ENCODE results near the gene TBL3. TPM values are rescaled to one million over a fixed set of nuclear protein-coding genes. Genes with fewer than 3 reads are reported as not detected.

The TBL3 gene
- total RNA-seq (10 to 100 TPM; 28.9 to 48.0 (median 31.0) TPM), polyA plus RNA-seq (10 to 100 TPM in 1 of 2 donors, 1 to 10 TPM in 1; 2.1 to 40.6 TPM)
- long read RNA-seq, donor 1, full-length matches to known transcripts: 147 of 202 reads
- long read RNA-seq, donor 1, partial matches to known transcripts: 33 of 202 reads
- long read RNA-seq, donor 1, other reads (novel, unspliced or antisense): 22 of 202 reads
- long read RNA-seq, donor 2, full-length matches to known transcripts: 12 of 12 reads
- long read RNA-seq, donor 2, partial matches to known transcripts: 0 of 12 reads
- long read RNA-seq, donor 2, other reads (novel, unspliced or antisense): 0 of 12 reads
- long read RNA-seq, donor 3, full-length matches to known transcripts: 80 of 122 reads
- long read RNA-seq, donor 3, partial matches to known transcripts: 30 of 122 reads
- long read RNA-seq, donor 3, other reads (novel, unspliced or antisense): 12 of 122 reads

DNA sequence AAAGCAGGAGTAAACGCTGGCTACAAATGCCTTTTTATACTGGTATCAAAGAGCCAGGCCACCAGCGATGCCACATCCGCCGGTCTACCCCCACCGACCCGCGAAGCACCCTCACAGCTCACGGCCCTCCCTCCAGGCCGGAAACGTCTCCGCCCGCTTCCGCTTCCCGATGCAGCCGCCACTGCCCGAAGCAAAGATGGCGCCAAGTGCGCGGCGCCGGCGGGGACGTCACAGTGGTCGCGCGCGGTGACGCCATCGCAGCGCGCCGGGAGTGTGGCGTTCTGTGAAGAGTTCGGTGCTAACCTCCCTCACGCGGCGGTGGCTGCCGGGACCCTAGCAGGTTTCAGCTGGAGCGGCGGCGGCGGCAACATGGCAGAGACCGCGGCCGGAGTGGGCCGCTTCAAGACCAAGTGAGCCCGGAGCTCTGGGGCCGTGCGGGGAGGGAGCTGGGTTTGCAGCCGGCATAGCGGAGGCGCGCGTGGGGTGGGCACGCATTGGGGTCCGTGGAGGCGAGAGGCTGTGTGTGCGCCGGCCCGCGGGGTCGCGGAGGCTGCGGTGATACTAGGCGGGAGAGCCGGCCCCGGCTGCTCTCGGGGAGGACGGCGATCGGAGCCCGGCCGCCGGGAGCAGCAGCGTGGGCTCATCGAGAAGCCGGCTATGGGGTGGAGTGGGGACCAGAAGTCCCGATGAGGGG is at the start of gene TBL3:
TBL3 (plus strand) TSS at position 258 of the 694 bp plus-strand sequence; CDS start at position 370, 112 bp downstream.
- Histone ChIP-seq H3K4me1 (ENCODE audit: insufficient read depth) (peaks cover 10% of the 10 kb centered on the region), H3K36me3 (no peaks in the 10 kb centered on the region), H3K4me3 (peak within 1 kb of the TSS; percentile 100), H3K27me3 (no peaks in the 10 kb centered on the region), H3K27ac (peak within 1 kb of the TSS; percentile 63 to 83), H3K9me3 (no peaks in the 10 kb centered on the region)
- DNase-seq: peak; percentile 90 to 96 (median 93)
- intact Hi-C loops (cut with DNase I): no loop called here
- TF ChIP-seq POLR2A (IDR thresholded peaks at IDR 0.05) (peak; percentile 95), EP300 (IDR thresholded peaks at IDR 0.05) (no peak)
- TF ChIP-seq, protein P1, sequence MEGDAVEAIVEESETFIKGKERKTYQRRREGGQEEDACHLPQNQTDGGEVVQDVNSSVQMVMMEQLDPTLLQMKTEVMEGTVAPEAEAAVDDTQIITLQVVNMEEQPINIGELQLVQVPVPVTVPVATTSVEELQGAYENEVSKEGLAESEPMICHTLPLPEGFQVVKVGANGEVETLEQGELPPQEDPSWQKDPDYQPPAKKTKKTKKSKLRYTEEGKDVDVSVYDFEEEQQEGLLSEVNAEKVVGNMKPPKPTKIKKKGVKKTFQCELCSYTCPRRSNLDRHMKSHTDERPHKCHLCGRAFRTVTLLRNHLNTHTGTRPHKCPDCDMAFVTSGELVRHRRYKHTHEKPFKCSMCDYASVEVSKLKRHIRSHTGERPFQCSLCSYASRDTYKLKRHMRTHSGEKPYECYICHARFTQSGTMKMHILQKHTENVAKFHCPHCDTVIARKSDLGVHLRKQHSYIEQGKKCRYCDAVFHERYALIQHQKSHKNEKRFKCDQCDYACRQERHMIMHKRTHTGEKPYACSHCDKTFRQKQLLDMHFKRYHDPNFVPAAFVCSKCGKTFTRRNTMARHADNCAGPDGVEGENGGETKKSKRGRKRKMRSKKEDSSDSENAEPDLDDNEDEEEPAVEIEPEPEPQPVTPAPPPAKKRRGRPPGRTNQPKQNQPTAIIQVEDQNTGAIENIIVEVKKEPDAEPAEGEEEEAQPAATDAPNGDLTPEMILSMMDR (IDR thresholded peaks at IDR 0.05): peak in 1 of 3 donors; percentile 40
- WGBS, 3 donors: 0 to 1% (median 0%) methylated on average over 65 to 78 of the region's 78 CpGs

DNA sequence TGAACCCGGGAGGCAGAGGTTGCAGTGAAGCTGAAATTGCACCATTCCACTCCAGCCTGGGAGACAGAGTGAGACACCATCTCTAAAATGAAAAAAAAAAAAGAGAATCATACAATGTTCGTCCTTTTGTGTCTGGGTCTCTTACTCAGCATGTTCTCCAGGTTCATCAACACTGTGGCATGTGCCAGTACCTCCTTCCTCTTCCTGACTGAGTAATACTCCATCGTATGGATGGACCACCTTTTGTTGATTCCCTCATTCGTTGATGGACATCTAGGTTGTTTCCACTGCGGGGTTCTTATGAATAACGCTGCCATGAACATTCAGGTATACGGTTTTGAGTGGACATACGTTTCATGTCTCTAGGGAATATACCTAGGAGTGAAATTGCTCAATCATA is 49.5 kb upstream of the TBL3 start:
- intact Hi-C loops (cut with DNase I): no loop called here
- no peak for DNase-seq
- H3K27ac ChIP-seq: no peak overlapping the region
- 71 to 80% (median 75%) methylated on average over 8 of the region's 8 CpGs for WGBS, 3 donors
- no peaks in the 10 kb centered on the region for H3K9me3 ChIP-seq
- no peaks in the 10 kb centered on the region for H3K36me3 ChIP-seq
- H3K4me3 ChIP-seq: no peak overlapping the region
- H3K4me1 ChIP-seq (ENCODE audit: insufficient read depth): no peaks in the 10 kb centered on the region
- no peak for TF ChIP-seq EP300 (IDR thresholded peaks at IDR 0.05)
- TF ChIP-seq, protein P1 (IDR thresholded peaks at IDR 0.05): no peak
- no peak for TF ChIP-seq POLR2A (IDR thresholded peaks at IDR 0.05)
- H3K27me3 ChIP-seq: no peaks in the 10 kb centered on the region

DNA sequence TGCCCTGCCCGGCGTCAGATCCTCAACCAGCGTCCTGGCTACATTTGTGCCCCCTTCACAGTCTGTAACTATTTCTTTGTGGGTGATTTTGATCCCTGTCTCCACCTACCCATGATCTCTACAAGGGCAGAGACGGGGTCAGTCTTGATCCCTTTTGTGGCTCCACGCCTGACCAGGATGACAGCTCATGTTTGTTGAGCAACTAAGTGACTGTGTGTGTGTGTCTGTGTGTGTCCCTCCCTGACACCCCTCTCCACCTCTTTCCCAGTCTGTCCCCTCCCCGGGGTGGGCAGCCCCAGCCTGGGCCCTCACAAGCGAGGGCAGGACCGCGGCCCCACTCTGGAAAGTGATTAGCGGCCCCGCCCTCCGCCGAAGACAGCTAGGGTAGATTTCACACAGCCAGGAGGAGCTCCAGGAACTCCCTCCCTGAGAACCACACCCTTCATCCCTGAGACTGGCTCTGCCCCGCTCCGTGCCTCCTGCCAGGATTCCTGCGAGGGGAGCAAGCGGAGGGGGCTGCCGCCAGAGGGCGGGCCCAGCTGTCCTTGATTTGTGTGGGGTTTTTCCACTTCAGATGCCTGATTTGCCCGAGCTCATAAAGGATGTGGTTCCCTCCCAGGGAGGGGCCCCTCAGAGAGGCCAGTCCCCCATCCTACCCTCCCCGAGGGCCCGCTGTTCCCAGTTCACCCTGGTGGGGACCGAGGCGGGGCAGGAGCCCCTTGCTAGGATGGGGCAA is 48.4 kb upstream of the TBL3 start:
- no peaks in the 10 kb centered on the region for H3K36me3 ChIP-seq
- TF ChIP-seq POLR2A (IDR thresholded peaks at IDR 0.05) (no peak), EP300 (IDR thresholded peaks at IDR 0.05) (no peak)
- TF ChIP-seq, protein P1 (IDR thresholded peaks at IDR 0.05): no peak
- H3K4me3 ChIP-seq: no peak overlapping the region
- no peaks in the 10 kb centered on the region for H3K4me1 ChIP-seq (ENCODE audit: insufficient read depth)
- no peaks in the 10 kb centered on the region for H3K27me3 ChIP-seq
- no peak for DNase-seq
- WGBS, 3 donors: 12 to 13% (median 12%) methylated on average over 23 to 24 of the region's 24 CpGs
- no peaks in the 10 kb centered on the region for H3K9me3 ChIP-seq
- no peak overlapping the region for H3K27ac ChIP-seq
- intact Hi-C loops (cut with DNase I): no loop called here

DNA sequence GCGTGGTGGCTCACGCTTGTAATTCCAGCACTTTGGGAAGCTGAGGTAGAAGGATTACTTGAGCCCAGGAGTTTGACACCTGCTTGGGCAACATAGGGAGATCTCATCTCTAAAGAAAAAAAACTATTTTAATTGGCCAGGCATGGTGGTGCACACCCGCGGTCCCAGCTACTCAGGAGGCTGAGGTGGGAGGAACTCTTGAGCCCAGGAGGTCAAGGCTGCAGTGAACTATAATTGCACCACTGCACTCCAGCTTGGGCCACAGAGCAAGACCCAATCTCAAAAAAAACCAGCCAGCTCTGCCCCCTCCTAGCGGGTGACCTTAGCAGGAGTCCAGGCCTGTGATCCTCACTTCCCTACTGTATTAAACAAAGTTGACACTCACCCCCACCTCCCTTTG is 47.8 kb upstream of the TBL3 start:
- H3K9me3 ChIP-seq: no peaks in the 10 kb centered on the region
- TF ChIP-seq POLR2A (IDR thresholded peaks at IDR 0.05): no peak
- no peak for TF ChIP-seq EP300 (IDR thresholded peaks at IDR 0.05)
- TF ChIP-seq, protein P1 (IDR thresholded peaks at IDR 0.05): no peak
- no peak for DNase-seq
- no peaks in the 10 kb centered on the region for H3K36me3 ChIP-seq
- intact Hi-C loops (cut with DNase I): no loop called here
- no peak overlapping the region for H3K4me3 ChIP-seq
- H3K27ac ChIP-seq: no peak overlapping the region
- H3K27me3 ChIP-seq: no peaks in the 10 kb centered on the region
- WGBS, 3 donors: 35 to 55% (median 43%) methylated on average over 5 of the region's 5 CpGs
- no peaks in the 10 kb centered on the region for H3K4me1 ChIP-seq (ENCODE audit: insufficient read depth)

Data from ovary (tissue), 10 donors.